GF-D8 (cell line): ENCODE results near the gene SDHA.
"Not testable (repeated sequence)": the region's sequence is repeated elsewhere in the genome, so short reads cannot be mapped to it uniquely, and the experiment has no call there.

Experiments used
- DNase-seq: peaks from one replicate; lab custom pipeline; 2025; lab: John Stamatoyannopoulos, UW

Gene SDHA

GRCh38 chr5:222951-223715, 5.0 kb downstream of the SDHA start:
- DNase-seq: not testable (repeated sequence)

DNA sequence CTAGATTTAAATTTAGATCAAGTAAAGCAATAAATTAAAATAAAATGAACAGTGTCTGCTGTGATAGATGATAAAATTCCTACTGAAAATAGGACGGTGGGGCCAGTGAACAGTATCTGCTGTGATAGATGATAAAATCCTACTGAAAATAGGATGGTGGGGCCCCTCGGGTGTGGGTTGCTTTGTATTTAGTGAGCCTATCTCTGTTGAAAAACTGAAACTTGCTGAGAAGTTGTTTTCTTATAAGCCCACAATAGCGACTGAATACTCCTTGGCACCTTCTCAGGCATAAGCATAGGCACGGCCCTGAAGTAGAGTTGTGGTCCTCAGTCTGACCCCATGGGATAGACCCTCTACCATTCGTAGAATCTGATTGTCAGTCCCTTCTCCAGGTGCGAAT, 5.7 kb downstream of the SDHA start:
- no peak for DNase-seq

- DNase-seq: no peak
These were observed 7.2 kb downstream of the SDHA start for GRCh38 chr5:225334-225733.

DNA sequence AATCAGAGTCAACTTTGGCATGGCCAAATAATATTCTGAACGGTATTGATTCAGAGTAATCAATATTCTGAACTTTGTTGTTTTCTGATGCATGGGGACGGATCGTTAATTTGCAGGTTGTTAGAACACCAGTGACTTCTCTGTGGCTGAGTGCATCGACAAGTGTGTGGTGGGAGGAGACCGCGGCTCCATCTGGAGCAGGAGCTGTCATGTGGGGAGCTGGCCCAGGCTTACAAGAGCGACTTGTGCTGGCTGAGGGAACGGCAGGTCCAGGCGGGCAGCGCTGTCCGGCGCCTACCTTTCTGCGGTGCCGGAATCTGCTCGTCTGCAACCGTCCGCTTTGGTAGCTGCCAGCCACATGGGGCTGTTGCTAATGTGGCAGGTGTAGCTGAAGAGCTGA, 9.3 kb downstream of the SDHA start:
- not testable (repeated sequence) for DNase-seq

DNA sequence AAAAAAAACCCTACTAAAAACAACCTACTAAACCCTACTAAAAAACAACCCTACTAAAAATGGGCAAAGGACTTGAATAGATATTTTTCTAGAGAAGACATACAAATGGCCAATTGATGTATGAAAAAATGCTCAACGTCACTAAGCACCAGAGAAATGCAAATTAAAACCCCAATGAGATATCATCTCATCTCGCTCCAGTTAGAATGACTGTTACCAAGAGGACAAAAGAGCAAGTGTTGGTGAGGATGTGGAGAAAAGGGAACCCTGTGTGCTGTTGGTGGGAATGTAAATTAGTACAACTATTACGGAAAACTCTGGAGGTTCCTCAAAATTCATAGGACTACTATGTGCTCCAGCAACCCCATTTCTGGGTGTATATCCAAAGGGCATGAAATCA, 10.8 kb downstream of the SDHA start:
- no peak for DNase-seq

DNA sequence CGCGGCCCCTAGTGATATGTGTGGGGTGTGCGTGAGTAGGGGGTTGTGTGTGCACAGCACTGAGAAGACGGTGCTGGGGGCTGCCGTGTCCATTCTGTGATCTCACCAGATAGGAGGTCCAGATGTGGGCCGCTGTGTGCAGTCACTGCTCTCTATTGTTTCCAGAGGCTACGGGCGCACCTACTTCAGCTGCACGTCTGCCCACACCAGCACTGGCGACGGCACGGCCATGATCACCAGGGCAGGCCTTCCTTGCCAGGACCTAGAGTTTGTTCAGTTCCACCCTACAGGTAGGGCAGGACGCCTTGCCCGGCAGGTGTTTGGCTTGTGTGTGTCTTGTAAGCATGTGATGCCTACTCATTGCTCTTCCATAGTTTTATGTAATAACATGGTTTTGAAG, 12.6 kb downstream of the SDHA start:
- no peak for DNase-seq

DNA sequence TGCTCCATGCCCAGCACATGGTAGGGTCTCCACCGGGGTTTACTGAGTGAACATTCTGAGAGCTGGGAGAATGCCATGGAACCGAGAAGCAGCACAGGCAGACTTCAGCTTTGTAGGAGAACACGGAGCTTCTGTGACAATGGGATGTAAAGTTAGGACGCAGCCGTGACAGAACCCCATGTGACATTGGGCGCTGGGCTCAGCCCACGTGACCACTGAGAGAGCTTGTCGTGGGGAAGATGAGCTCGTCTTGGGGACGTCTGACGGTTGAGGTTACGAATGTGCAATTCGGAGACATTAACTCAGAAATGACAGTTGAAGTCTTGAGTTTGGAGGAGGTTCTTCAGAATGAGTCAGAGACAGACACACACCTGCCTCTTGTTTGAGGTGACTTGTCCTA, 13.5 kb downstream of the SDHA start:
- no peak for DNase-seq

- not testable (repeated sequence) for DNase-seq
These were observed 15.3 kb downstream of the SDHA start for GRCh38 chr5:233426-233825.

DNA sequence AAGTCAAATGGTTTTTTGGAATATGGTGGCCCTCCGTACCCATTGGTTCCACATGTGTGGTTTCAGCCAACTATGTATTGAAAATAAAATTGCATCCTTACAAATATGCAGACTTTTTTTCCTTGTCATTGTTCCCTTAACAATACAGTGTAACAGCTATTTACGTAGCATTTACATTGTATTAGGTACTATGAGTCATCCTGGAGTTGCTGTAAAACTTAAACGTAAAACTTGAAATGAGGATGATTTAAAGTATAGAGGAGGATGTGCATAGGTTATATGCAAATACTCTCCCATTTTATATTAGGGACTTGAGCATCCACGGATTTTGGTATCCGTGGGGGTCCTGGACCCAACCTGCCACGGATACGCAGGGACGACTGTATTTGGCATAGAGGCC, 16.3 kb downstream of the SDHA start:
- DNase-seq: no peak

DNA sequence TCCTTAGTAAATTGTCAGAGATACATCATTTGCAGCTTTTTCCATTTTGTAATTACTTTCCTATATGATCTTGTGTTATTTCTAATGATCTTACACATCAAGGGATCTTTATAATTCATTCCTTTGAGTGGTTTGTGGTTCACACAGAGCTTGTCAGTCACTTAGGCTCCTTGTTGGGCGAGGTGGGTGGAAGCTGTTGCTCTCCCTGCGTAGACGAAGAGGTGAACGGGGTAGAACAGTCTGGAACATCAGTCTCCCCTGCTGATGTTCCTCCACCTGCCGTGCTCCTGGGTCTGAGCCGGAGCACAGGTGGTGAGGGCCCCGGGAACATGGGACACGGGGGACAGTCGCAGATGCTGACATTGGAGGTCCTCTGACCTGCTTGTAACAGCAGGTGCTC, 17.4 kb downstream of the SDHA start:
- DNase-seq: not testable (repeated sequence)

DNA sequence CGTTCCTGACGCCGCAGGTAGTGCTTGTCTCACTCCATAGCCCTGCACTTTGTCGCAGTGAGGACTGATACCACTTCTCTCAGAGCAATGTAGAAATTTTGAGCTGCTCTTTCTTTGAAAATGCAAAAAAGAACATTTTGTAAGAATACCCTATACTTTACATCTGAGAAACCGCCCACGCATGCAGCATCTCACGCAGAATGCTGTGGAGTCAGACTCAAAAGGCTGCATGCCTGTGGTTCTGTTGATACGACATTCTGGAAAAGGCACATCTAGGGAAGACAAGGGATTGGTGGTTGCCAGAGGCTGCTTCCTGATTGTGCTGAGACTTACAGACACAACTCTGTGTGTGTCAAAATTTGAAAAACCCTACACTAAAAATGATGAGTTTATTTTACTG, 19.8 kb downstream of the SDHA start:
- not testable (repeated sequence) for DNase-seq

DNA sequence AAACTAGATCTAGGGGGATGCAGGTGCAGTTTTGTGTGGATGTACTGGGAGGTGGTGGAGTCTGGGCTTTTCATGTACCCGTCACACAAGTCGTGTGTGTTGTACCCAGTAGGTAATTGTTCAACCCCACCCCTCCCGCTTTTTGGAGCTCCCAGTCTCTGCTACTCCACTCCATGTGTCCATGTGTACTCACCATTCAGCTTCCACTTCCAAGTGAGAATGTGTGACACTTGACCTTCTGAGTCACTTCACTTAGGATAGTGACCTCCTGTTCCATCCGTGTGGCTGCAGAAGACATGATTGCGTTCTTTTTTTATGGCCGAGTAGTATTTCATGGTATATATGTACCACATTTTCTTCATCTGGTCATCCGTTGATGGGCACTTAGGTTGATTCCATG, 22.4 kb downstream of the SDHA start:
- not testable (repeated sequence) for DNase-seq

GRCh38 chr5:241045-241669, 23.0 kb downstream of the SDHA start:
- not testable (repeated sequence) for DNase-seq

DNA sequence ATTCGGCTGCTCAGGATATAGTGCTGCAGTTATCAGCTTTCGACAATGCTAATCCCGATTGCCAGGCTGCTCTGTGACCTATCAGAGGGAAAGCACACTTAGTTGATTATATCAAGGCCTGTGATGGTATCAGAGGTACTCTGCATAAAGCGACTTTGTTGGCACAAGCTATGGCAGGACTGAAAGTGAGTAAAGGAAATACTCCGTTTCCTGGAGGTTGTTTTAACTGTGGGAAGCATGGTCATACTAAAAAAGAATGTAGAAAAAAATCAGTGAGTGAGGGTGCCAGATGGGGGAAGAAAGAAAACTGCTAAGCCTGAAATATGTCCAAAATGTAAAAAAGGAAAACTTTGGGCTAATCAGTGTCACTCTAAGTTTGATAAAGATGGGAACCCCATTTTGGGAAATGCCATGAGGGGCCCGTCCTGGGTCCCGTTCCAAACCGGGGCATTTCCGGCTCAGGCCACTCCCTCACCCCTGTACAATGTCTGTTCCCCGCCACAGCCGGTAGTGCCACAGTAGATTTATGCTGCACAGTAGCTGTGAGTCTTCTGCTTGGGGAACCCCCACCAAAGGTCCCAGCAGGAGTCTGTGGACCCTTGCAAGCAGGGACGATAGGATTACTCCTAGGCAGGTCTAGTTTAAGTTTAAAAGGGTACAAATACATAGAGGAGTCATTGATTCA, 25.7 kb downstream of the SDHA start:
- not testable (repeated sequence) for DNase-seq

DNA sequence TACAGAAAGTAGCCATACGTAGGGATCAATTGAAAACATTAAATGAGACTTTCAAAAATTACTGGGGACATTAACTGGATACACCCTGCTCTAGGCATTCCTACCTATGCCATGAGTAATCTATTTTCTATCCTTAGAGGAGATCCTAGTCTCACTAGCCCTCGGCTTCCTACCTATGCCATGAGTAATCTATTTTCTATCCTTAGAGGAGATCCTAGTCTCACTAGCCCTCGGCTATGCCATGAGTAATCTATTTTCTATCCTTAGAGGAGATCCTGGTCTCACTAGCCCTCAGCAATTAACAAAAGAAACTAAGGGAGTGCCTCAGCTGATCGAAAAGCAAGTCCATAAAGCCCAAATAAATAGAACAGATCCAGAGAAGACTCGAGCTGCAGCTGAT, 27.6 kb downstream of the SDHA start:
- DNase-seq: not testable (repeated sequence)

GRCh38 chr5:250396-250795, 32.3 kb downstream of the SDHA start:
- DNase-seq: not testable (repeated sequence)

- not testable (repeated sequence) for DNase-seq
These were observed 32.9 kb downstream of the SDHA start for GRCh38 chr5:251016-251415.

- DNase-seq: not testable (repeated sequence)
These were observed 33.4 kb downstream of the SDHA start for GRCh38 chr5:251538-251937.

GRCh38 chr5:251975-252374, 33.9 kb downstream of the SDHA start:
- not testable (repeated sequence) for DNase-seq

DNA sequence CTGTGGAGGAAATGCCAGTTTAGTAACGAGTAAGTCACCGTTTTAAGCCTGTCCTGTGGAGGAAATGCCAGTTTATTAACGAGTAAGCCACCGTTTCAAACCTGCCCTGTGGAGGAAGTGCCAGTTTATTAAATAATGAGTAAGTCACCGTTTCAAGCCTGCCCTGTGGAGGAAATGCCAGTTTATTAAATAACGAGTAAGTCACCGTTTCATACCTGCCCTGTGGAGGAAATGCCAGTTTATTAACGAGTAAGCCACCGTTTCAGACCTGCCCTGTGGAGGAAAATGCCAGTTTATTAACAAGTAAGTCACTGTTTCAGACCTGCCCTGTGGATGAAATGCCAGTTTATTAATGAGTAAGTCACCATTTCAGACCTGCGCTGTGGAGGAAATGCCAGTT, 34.4 kb downstream of the SDHA start:
- DNase-seq: no peak

- not testable (repeated sequence) for DNase-seq
These were observed 36.2 kb downstream of the SDHA start for GRCh38 chr5:254322-254721.

DNA sequence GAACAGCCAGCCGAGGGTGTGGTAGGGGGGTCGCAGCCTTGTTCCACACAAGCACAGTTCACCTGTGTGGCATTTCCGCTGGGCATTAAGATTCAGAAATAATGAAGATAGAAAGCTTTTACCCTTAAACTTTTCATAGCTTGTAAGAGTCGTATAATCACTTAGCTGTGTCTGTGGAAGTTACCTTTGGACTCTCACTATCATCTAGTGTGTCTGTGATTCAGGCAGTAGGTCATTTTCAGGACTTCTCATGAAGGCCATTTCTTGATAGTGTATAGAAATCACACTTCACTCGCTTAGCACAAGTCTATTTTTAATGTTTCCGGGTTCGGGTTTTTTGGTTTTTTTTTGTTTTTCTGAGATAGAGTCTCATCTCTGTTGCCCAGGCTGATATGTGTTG, 37.0 kb downstream of the SDHA start:
- not testable (repeated sequence) for DNase-seq

- not testable (repeated sequence) for DNase-seq
These were observed 38.2 kb downstream of the SDHA start for GRCh38 chr5:256347-256746.
